H9 (cell line): ENCODE measurements around the gene PDE3A. TPM values are rescaled to one million over a fixed set of nuclear protein-coding genes. Genes with fewer than 3 reads are reported as not detected.

Experiments used
- DNase-seq: peaks from one replicate; pipeline ENCODE4 v3.0.0-alpha.2; 2017
- H2AFZ ChIP-seq: one replicate; pipeline ENCODE4 v1.6.1; 2013; ENCODE audit warnings: mild to moderate bottlenecking, low read length, control low read depth, moderate library complexity
- H2AK5ac ChIP-seq: 2 replicates; pipeline ENCODE4 v1.6.1; 2013; ENCODE audit warnings: low read length, control low read depth, mixed read lengths; ENCODE audit not compliant: insufficient read length
- H2BK120ac ChIP-seq: one replicate; pipeline ENCODE4 v1.6.1; 2013; ENCODE audit warnings: low read depth, mild to moderate bottlenecking, low read length, control low read depth, inconsistent platforms; ENCODE audit not compliant: poor library complexity, severe bottlenecking
- H2BK12ac ChIP-seq: 2 replicates; pipeline ENCODE4 v1.6.1; 2013; ENCODE audit warnings: low read length, control low read depth, mixed read lengths, low read depth; ENCODE audit not compliant: insufficient read length
- H2BK15ac ChIP-seq: 2 replicates; pipeline ENCODE4 v1.6.1; 2013; ENCODE audit warnings: low read depth, low read length, control low read depth
- H2BK20ac ChIP-seq: one replicate; pipeline ENCODE4 v1.6.1; 2013; ENCODE audit warnings: low read depth, mild to moderate bottlenecking, low read length, control low read depth, inconsistent platforms; ENCODE audit not compliant: poor library complexity, severe bottlenecking
- H2BK5ac ChIP-seq: 2 replicates; pipeline ENCODE4 v1.6.1; 2013; ENCODE audit warnings: low read length, control low read depth, mixed read lengths; ENCODE audit not compliant: insufficient read length
- H3K14ac ChIP-seq: 2 replicates; pipeline ENCODE4 v1.6.1; 2013; ENCODE audit warnings: low read length, control low read depth; ENCODE audit not compliant: insufficient read depth
- H3K18ac ChIP-seq: 2 replicates; pipeline ENCODE4 v1.6.1; 2013; ENCODE audit warnings: low read depth, mild to moderate bottlenecking, mixed read lengths, low read length, control low read depth; ENCODE audit not compliant: insufficient read length
- H3K23ac ChIP-seq: 2 replicates; pipeline ENCODE4 v1.6.1; 2013; ENCODE audit warnings: low read length, control low read depth, mixed read lengths, low read depth; ENCODE audit not compliant: insufficient read length
- H3K23me2 ChIP-seq: 2 replicates; pipeline ENCODE4 v1.6.1; 2013; ENCODE audit warnings: low read depth, mild to moderate bottlenecking, mixed read lengths, low read length, control low read depth; ENCODE audit not compliant: insufficient read length, poor library complexity, severe bottlenecking
- H3K27ac ChIP-seq: 2 replicates; pipeline ENCODE4 v1.5.1; 2013; ENCODE audit warnings: low read length, control low read depth, mixed read lengths, low read depth; ENCODE audit not compliant: insufficient read length
- H3K27me3 ChIP-seq: 2 replicates; pipeline ENCODE4 v1.6.1; 2013; ENCODE audit warnings: low read length, control low read depth, inconsistent platforms; ENCODE audit not compliant: insufficient read depth
- H3K4ac ChIP-seq: 2 replicates; pipeline ENCODE4 v1.6.1; 2013; ENCODE audit warnings: low read depth, mild to moderate bottlenecking, control low read depth, inconsistent platforms, low read length, moderate library complexity
- H3K4me1 ChIP-seq: 2 replicates; pipeline ENCODE4 v1.6.1; 2013; ENCODE audit warnings: low read length, control low read depth, inconsistent platforms; ENCODE audit not compliant: insufficient read depth
- H3K4me2 ChIP-seq: 2 replicates; pipeline ENCODE4 v1.6.1; 2013; ENCODE audit warnings: low read length, control low read depth, mixed read lengths; ENCODE audit not compliant: insufficient read length, insufficient read depth
- H3K56ac ChIP-seq: 2 replicates; pipeline ENCODE4 v1.6.1; 2013; ENCODE audit warnings: low read depth, mild to moderate bottlenecking, mixed read lengths, low read length, control low read depth; ENCODE audit not compliant: insufficient read length
- H3K79me1 ChIP-seq: 2 replicates; pipeline ENCODE4 v1.6.1; 2013; ENCODE audit warnings: low read depth, mild to moderate bottlenecking, moderate library complexity, low read length, control low read depth, inconsistent platforms; ENCODE audit not compliant: insufficient read depth, poor library complexity, severe bottlenecking
- H3K79me2 ChIP-seq: 2 replicates; pipeline ENCODE4 v1.6.1; 2013; ENCODE audit warnings: low read length, control low read depth, inconsistent platforms; ENCODE audit not compliant: insufficient read depth
- H3K9ac ChIP-seq: 2 replicates; pipeline ENCODE4 v1.6.1; 2013; ENCODE audit warnings: low read length, control low read depth, mixed read lengths; ENCODE audit not compliant: insufficient read length; ENCODE audit errors: extremely low read depth
- H3K9me3 ChIP-seq: one replicate; pipeline ENCODE4 v1.6.1; 2013; ENCODE audit warnings: low read depth, low read length, inconsistent platforms; ENCODE audit not compliant: control insufficient read depth
- H3T11ph ChIP-seq: one replicate; pipeline ENCODE4 v1.6.1; 2013; ENCODE audit warnings: mild to moderate bottlenecking, low read length, control low read depth, inconsistent platforms
- H4K20me1 ChIP-seq: one replicate; pipeline ENCODE4 v1.6.1; 2013; ENCODE audit not compliant: control insufficient read depth, insufficient read length, insufficient read depth
- H4K5ac ChIP-seq: 2 replicates; pipeline ENCODE4 v1.6.1; 2013; ENCODE audit warnings: low read depth, mild to moderate bottlenecking, mixed read lengths, low read length, control low read depth; ENCODE audit not compliant: insufficient read length
- H4K8ac ChIP-seq: replicated peaks from 2 replicates; pipeline ENCODE4 v1.6.1; 2013; ENCODE audit warnings: low read length, control low read depth, mixed read lengths, low read depth; ENCODE audit not compliant: insufficient read length
- H4K91ac ChIP-seq: 2 replicates; pipeline ENCODE4 v1.6.1; 2013; ENCODE audit warnings: low read depth, mild to moderate bottlenecking, moderate library complexity, mixed read lengths, low read length, control low read depth; ENCODE audit not compliant: insufficient read length
- H3K27ac Mint-ChIP-seq, 3 experiments: 2 replicates in 2 of 3; 3 replicates in 1 of 3; pipeline ENCODE4 v1.8.0; 2020 to 2021; ENCODE audit warnings: mixed read lengths in 3 of 3, mild to moderate bottlenecking in 1 of 3, moderate library complexity in 1 of 3
- H3K27me3 Mint-ChIP-seq: 2 replicates; pipeline ENCODE4 v1.8.0; 2021; ENCODE audit warnings: low read depth, mild to moderate bottlenecking, moderate library complexity, mixed read lengths
- H3K36me3 Mint-ChIP-seq, 3 experiments: 2 replicates in 2 of 3; 3 replicates in 1 of 3; pipeline ENCODE4 v1.8.0; 2020 to 2021; ENCODE audit warnings: low read depth in 3 of 3, mixed read lengths in 3 of 3; ENCODE audit not compliant: insufficient read depth in 1 of 3
- H3K4me1 Mint-ChIP-seq, 2 experiments: 2 replicates each; pipeline ENCODE4 v1.8.0; 2020; ENCODE audit warnings: mixed read lengths in 2 of 2
- H3K4me3 Mint-ChIP-seq, 2 experiments: 2 replicates in 1 of 2; 3 replicates in 1 of 2; pipeline ENCODE4 v1.8.0; 2020 to 2021; ENCODE audit warnings: mild to moderate bottlenecking in 2 of 2, mixed read lengths in 2 of 2, moderate library complexity in 1 of 2
- H3K9me3 Mint-ChIP-seq, 2 experiments: 2 replicates in 1 of 2; 3 replicates in 1 of 2; pipeline ENCODE4 v1.8.0; 2020; ENCODE audit warnings: mild to moderate bottlenecking in 2 of 2, mixed read lengths in 2 of 2, moderate library complexity in 1 of 2
- WGBS: extraction: QIAGEN DNeasy Blood & Tissue Kit; methylation state at CpG from one replicate; pipeline ENCODE4 v1.1.7; 2013; ENCODE audit warnings: missing lambda C conversion rate, low lambda C conversion rate, mixed read lengths; ENCODE audit not compliant: insufficient read length; ENCODE audit errors: extremely low coverage; 5-methylcytosine and 5-hydroxymethylcytosine counted together
- total RNA-seq: library from RNA; stranded (reverse); gene quantifications from 2 replicates; pipeline ENCODE4 v1.2.1, GENCODE V29; 2021
- TF ChIP-seq, protein P1 (sequence below): fragments of 200-600 bp; sonication (generic); conservative IDR thresholded peaks from 3 replicates; pipeline ENCODE4 v1.8.0; 2021; ENCODE audit warnings: antibody characterized with exemption, mild to moderate bottlenecking

The PDE3A gene
- total RNA-seq, 1 experiment from 2014 or later = 3.0 TPM

DNA sequence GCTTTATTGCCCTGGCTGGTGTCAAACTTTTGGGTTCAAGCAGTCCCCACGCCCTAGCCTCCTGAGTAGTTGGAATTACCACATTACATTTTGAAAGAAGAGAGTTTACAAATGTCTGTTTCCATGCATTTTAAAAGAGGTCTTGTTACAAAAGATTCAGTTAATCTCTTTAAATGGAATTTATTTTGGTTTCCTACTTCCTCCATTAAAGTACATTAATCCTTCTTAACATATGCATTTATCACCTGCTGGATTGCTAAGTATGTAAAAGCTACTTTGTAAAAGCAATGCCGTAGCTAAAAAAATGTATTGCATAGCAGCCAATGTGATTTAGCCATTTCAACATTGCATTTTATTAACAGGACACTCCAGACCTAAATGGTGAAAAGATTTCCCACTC, 80.4 kb downstream of the PDE3A start:
- Histone ChIP-seq H2BK20ac (no peak overlapping the region), H2BK5ac (no peak overlapping the region), H3K4me1 (peaks cover 10% of the 10 kb centered on the region), H3K56ac (no peak overlapping the region), H4K5ac (no peak overlapping the region), H3K14ac (no peak overlapping the region), H4K20me1 (no peaks in the 10 kb centered on the region), H2AFZ (no peak overlapping the region), H4K8ac (no peak overlapping the region), H2BK12ac (no peak overlapping the region), H2BK120ac (no peak overlapping the region), H2BK15ac (no peak overlapping the region), H3K4me2 (no peak overlapping the region), H3K79me2 (no peaks in the 10 kb centered on the region), H3K9me3 (no peaks in the 10 kb centered on the region), H3K27ac (no peak overlapping the region), H3K18ac (no peak overlapping the region), H3K23me2 (no peaks in the 10 kb centered on the region), H3K9ac (no peak overlapping the region), H4K91ac (no peak overlapping the region), H3K4ac (no peak overlapping the region), H3K27me3 (no peaks in the 10 kb centered on the region), H3T11ph (no peak overlapping the region), H2AK5ac (no peak overlapping the region), H3K79me1 (no peaks in the 10 kb centered on the region), H3K23ac (no peak overlapping the region)
- no peaks in the 10 kb centered on the region for H3K9me3 Mint-ChIP-seq
- TF ChIP-seq, protein P1, sequence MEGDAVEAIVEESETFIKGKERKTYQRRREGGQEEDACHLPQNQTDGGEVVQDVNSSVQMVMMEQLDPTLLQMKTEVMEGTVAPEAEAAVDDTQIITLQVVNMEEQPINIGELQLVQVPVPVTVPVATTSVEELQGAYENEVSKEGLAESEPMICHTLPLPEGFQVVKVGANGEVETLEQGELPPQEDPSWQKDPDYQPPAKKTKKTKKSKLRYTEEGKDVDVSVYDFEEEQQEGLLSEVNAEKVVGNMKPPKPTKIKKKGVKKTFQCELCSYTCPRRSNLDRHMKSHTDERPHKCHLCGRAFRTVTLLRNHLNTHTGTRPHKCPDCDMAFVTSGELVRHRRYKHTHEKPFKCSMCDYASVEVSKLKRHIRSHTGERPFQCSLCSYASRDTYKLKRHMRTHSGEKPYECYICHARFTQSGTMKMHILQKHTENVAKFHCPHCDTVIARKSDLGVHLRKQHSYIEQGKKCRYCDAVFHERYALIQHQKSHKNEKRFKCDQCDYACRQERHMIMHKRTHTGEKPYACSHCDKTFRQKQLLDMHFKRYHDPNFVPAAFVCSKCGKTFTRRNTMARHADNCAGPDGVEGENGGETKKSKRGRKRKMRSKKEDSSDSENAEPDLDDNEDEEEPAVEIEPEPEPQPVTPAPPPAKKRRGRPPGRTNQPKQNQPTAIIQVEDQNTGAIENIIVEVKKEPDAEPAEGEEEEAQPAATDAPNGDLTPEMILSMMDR = no peak
- no peaks in the 10 kb centered on the region; a peak in 1 of 7 replicates for H3K36me3 Mint-ChIP-seq
- DNase-seq = no peak
- peak overlapping the region in 1 of 3 experiments; percentile 94; a peak in 2 of 7 replicates for H3K27ac Mint-ChIP-seq
- peaks cover 68 to 69% of the 10 kb centered on the region in 2 experiments for H3K4me1 Mint-ChIP-seq
- no CpG with 5 or more reads among the region's 2 CpGs for WGBS
- no peaks in the 10 kb centered on the region for H3K27me3 Mint-ChIP-seq
- no peak overlapping the region for H3K4me3 Mint-ChIP-seq
